Testis (tissue), 3 donors: ENCODE results near the gene MYEOV. TPM values are rescaled to one million over a fixed set of nuclear protein-coding genes. Genes with fewer than 3 reads are reported as not detected.

Source experiments
- DNase-seq: peaks from one replicate; pipeline ENCODE4 v3.0.0-alpha.2; 2019
- H3K27ac ChIP-seq, 2 donors: fragments of 200-600 bp; sonication (generic); one replicate each; pipeline ENCODE4 v1.5.1; 2019
- H3K27me3 ChIP-seq: fragments of 200-600 bp; sonication (generic); one replicate; pipeline ENCODE4 v1.5.1; 2019
- H3K36me3 ChIP-seq: fragments of 200-600 bp; sonication (generic); one replicate; pipeline ENCODE4 v1.5.1; 2017; ENCODE audit warnings: low read depth; ENCODE audit errors: missing control alignments
- H3K4me1 ChIP-seq: fragments of 200-600 bp; sonication (generic); one replicate; pipeline ENCODE4 v1.5.1; 2019
- H3K4me3 ChIP-seq, 2 donors: fragments of 200-600 bp; sonication (generic); one replicate each; pipeline ENCODE4 v1.5.1; 2017 to 2019
- H3K9me3 ChIP-seq: fragments of 200-600 bp; sonication (generic); one replicate; pipeline ENCODE4 v1.5.1; 2017
- CTCF ChIP-seq, 3 experiments: fragments of 450-650 bp in 2 of 3; fragments of 200-600 bp in 1 of 3; sonication (generic) in 1 of 3; IDR thresholded peaks; one replicate each; pipeline ENCODE4 v1.5.1; 2016 to 2019; ENCODE audit warnings: antibody characterized with exemption in 3 of 3, mild to moderate bottlenecking in 2 of 3, moderate library complexity in 1 of 3
- POLR2A ChIP-seq: fragments of 450-650 bp; IDR thresholded peaks from one replicate; pipeline ENCODE4 v1.6.1; 2017; ENCODE audit warnings: antibody characterized with exemption, mild to moderate bottlenecking, moderate library complexity
- WGBS, 2 donors: methylation state at CpG; one replicate each; pipeline ENCODE4 v1.1.5; 2018; 5-methylcytosine and 5-hydroxymethylcytosine counted together
- intact Hi-C: fragments of 100-400 bp; cut with DNase I; formaldehyde crosslinking; loops from one replicate; pipeline ENCODE4 v1.15.1; 2023; ENCODE audit warnings: low total_unique reads
- polyA plus RNA-seq: library from polyadenylated mRNA; stranded (reverse); fragments of 350-450 nt; fragmentation: Illumina TruSeq; extraction: RNeasy Lipid Tissue Mini Kit (QIAGEN cat#74804); gene quantifications from one replicate; pipeline ENCODE4 v1.2.3, GENCODE V29; 2014; ENCODE audit warnings: low read depth, low replicate concordance; ENCODE audit not compliant: insufficient read depth
- total RNA-seq, 2 donors: library from RNA; depleted of rRNA; stranded (reverse); fragments of >200 nt; gene quantifications; one replicate each; pipeline ENCODE4 v1.2.3, GENCODE V29; 2016

The MYEOV gene
- total and polyA plus RNA-seq, 3 donors from 2014 or later, result 0.43 to 1.1 (median 1.1) TPM

GRCh38 chr11:69319255-69320106 is 25.5 kb downstream of the MYEOV start:
- no peak overlapping the region for H3K4me3 ChIP-seq
- no peak overlapping the region for H3K27ac ChIP-seq
- 81 to 93% methylated on average over 11 to 13 of the region's 13 CpGs for WGBS, 2 donors
- H3K9me3 ChIP-seq, result no peaks in the 10 kb centered on the region
- H3K4me1 ChIP-seq, result no peaks in the 10 kb centered on the region
- no peaks in the 10 kb centered on the region for H3K36me3 ChIP-seq
- H3K27me3 ChIP-seq, result no peaks in the 10 kb centered on the region
- intact Hi-C loops, result no loop called here
- no peak for DNase-seq
- TF ChIP-seq POLR2A, result no peak

GRCh38 chr11:69320326-69320725 is 26.4 kb downstream of the MYEOV start:
- H3K4me3 ChIP-seq, result no peak overlapping the region
- TF ChIP-seq CTCF (IDR thresholded peaks at IDR 0.05) (no peak), POLR2A (no peak)
- no peaks in the 10 kb centered on the region for H3K4me1 ChIP-seq
- 96% methylated on average over 7 of the region's 7 CpGs for WGBS, 2 donors
- no peaks in the 10 kb centered on the region for H3K27me3 ChIP-seq
- no peak overlapping the region for H3K27ac ChIP-seq
- intact Hi-C loops, result no loop called here
- H3K9me3 ChIP-seq, result no peaks in the 10 kb centered on the region
- no peaks in the 10 kb centered on the region for H3K36me3 ChIP-seq
- no peak for DNase-seq

- intact Hi-C loops, result no loop called here
- no peaks in the 10 kb centered on the region for H3K9me3 ChIP-seq
- DNase-seq, result no peak
- no peak overlapping the region for H3K4me3 ChIP-seq
- no peaks in the 10 kb centered on the region for H3K27me3 ChIP-seq
- 90% methylated on average over 8 to 10 of the region's 10 CpGs for WGBS, 2 donors
- no peak for TF ChIP-seq POLR2A
- no peak for TF ChIP-seq CTCF (IDR thresholded peaks at IDR 0.05)
- H3K36me3 ChIP-seq, result no peaks in the 10 kb centered on the region
- no peak overlapping the region for H3K27ac ChIP-seq
- H3K4me1 ChIP-seq, result no peaks in the 10 kb centered on the region
Measured at GRCh38 chr11:69320756-69321741, 27.1 kb downstream of the MYEOV start.

GRCh38 chr11:69321877-69322361 is 28.0 kb downstream of the MYEOV start:
- no peaks in the 10 kb centered on the region for H3K36me3 ChIP-seq
- no peaks in the 10 kb centered on the region for H3K4me1 ChIP-seq
- no peaks in the 10 kb centered on the region for H3K27me3 ChIP-seq
- no peaks in the 10 kb centered on the region for H3K9me3 ChIP-seq
- DNase-seq, result no peak
- intact Hi-C loops, result no loop called here
- H3K27ac ChIP-seq, result no peak overlapping the region
- TF ChIP-seq POLR2A (no peak), CTCF (IDR thresholded peaks at IDR 0.05) (no peak)
- H3K4me3 ChIP-seq, result no peak overlapping the region
- WGBS, 2 donors, result 93 to 99% methylated on average over 5 of the region's 5 CpGs

GRCh38 chr11:69325446-69325845 is 31.5 kb downstream of the MYEOV start:
- 78 to 84% methylated on average over 5 to 8 of the region's 8 CpGs for WGBS, 2 donors
- intact Hi-C loops, result no loop called here
- no peaks in the 10 kb centered on the region for H3K4me1 ChIP-seq
- DNase-seq, result no peak
- no peaks in the 10 kb centered on the region for H3K27me3 ChIP-seq
- TF ChIP-seq POLR2A, result no peak
- no peak for TF ChIP-seq CTCF (IDR thresholded peaks at IDR 0.05)
- H3K27ac ChIP-seq, result no peak overlapping the region
- H3K36me3 ChIP-seq, result no peaks in the 10 kb centered on the region
- no peaks in the 10 kb centered on the region for H3K9me3 ChIP-seq
- no peak overlapping the region for H3K4me3 ChIP-seq
